HCT116 (cell line): ENCODE data around the gene GPX3. TPM values are rescaled to one million over a fixed set of nuclear protein-coding genes. Genes with fewer than 3 reads are reported as not detected.

Source experiments
- ATAC-seq: fragments of 200-7000 bp; cut with Tn5 transposase; 2 replicates; pipeline ENCODE4 v1.9.1; 2020; ENCODE audit warnings: mild to moderate bottlenecking, moderate library complexity
- BruUV-seq: library from RNA; stranded (reverse); fragments of 400-500 nt; replicated peaks from 2 replicates; lab custom pipeline; 2021; lab: Mats Ljungman, UMichigan
- CTCF ChIA-PET: fragments of 300-600 bp; sonication (Branson Sonifier 250); formaldehyde crosslinking; loops from one replicate; lab custom pipeline; 2021; ENCODE audit warnings: antibody characterized with exemption; lab: Charles Lee
- POLR2A ChIA-PET: fragments of 300-600, 350-600 bp; sonication (Branson Sonifier 250); formaldehyde crosslinking; loops from one replicate; lab custom pipeline; 2021; ENCODE audit warnings: antibody characterized with exemption; lab: Charles Lee
- RAD21 ChIA-PET, 2 experiments: fragments of 300-600 bp; sonication (Branson Sonifier 250); formaldehyde crosslinking; loops; one replicate each; lab custom pipeline; 2023; ENCODE audit warnings: low total read pairs in 2 of 2; ENCODE audit not compliant: uncharacterized antibody in 2 of 2, unreplicated experiment in 2 of 2, low non-redundant PET in 1 of 2; lab: Charles Lee
- DNase-seq: peaks from one replicate; pipeline ENCODE4 v3.0.0-alpha.2; 2010; ENCODE audit warnings: low read depth, low spot score
- H2AFZ ChIP-seq: fragments of 200-600 bp; shearing (Covaris generic), sonication (generic); 2 replicates; pipeline ENCODE4 v1.6.1; 2017; ENCODE audit warnings: low read depth, mixed run types, mixed read lengths, antibody characterized with exemption, low read length; ENCODE audit not compliant: poor library complexity, severe bottlenecking
- H3K27ac ChIP-seq: 2 replicates; pipeline ENCODE4 v1.5.1; 2012; ENCODE audit warnings: low read depth, low read length
- H3K27me3 ChIP-seq: fragments of 200-600 bp; sonication (generic); 2 replicates; pipeline ENCODE4 v1.6.1; 2016; ENCODE audit warnings: mixed run types, low read length, mixed read lengths; ENCODE audit not compliant: insufficient read depth
- H3K36me3 ChIP-seq, 2 experiments: fragments of 200-500 bp in 1 of 2; fragments of 200-600 bp in 1 of 2; sonication (Bioruptor generic) in 1 of 2; sonication (generic) in 1 of 2; 2 replicates each; pipeline versions ENCODE4 v1.5.1 to v1.6.1; 2014 to 2016; ENCODE audit warnings: low read length in 2 of 2, inconsistent platforms in 1 of 2, mixed read lengths in 1 of 2, mixed run types in 1 of 2; ENCODE audit not compliant: insufficient read depth in 2 of 2, control insufficient read depth in 1 of 2
- H3K4me1 ChIP-seq, 2 experiments: fragments of 200-600 bp in 1 of 2; sonication (generic) in 1 of 2; 2 replicates each; pipeline versions ENCODE4 v1.5.1 to v1.6.1; 2012 to 2017; ENCODE audit warnings: low read length in 2 of 2, inconsistent platforms in 1 of 2, mild to moderate bottlenecking in 1 of 2, mixed read lengths in 1 of 2, mixed run types in 1 of 2, moderate library complexity in 1 of 2; ENCODE audit not compliant: insufficient read depth in 2 of 2, control insufficient read depth in 1 of 2
- H3K4me2 ChIP-seq: fragments of 200-600 bp; sonication (generic); 2 replicates; pipeline ENCODE4 v1.6.1; 2017; ENCODE audit warnings: mixed run types, low read length, mixed read lengths
- H3K4me3 ChIP-seq, 2 experiments: fragments of 200-600 bp in 1 of 2; sonication (generic) in 1 of 2; replicated peaks in 1 of 2; 2 replicates each; pipeline ENCODE4 v1.5.1; 2011 to 2016; ENCODE audit warnings: low read length in 2 of 2, control low read depth in 1 of 2, low read depth in 1 of 2, mild to moderate bottlenecking in 1 of 2, mixed read lengths in 1 of 2, mixed run types in 1 of 2
- H3K79me2 ChIP-seq: fragments of 200-600 bp; sonication (generic); 2 replicates; pipeline ENCODE4 v1.6.1; 2017; ENCODE audit warnings: mild to moderate bottlenecking, mixed run types, low read length, moderate library complexity, mixed read lengths; ENCODE audit not compliant: insufficient read depth
- H3K9ac ChIP-seq: fragments of 200-600 bp; sonication (generic); 2 replicates; pipeline ENCODE4 v1.6.1; 2016; ENCODE audit warnings: low read length, mixed read lengths
- H3K9me2 ChIP-seq: fragments of 200-600 bp; sonication (generic), shearing (Covaris generic); 2 replicates; pipeline ENCODE4 v1.6.1; 2017; ENCODE audit warnings: mixed run types, mild to moderate bottlenecking, moderate library complexity; ENCODE audit not compliant: insufficient read depth
- H3K9me3 ChIP-seq, 2 experiments: fragments of 200-500 bp in 1 of 2; fragments of 200-600 bp in 1 of 2; sonication (Bioruptor generic) in 1 of 2; sonication (generic) in 1 of 2; 2 replicates each; pipeline ENCODE4 v1.6.1; 2014 to 2017; ENCODE audit warnings: low read length in 2 of 2, mixed read lengths in 2 of 2, inconsistent platforms in 1 of 2, low read depth in 1 of 2, mild to moderate bottlenecking in 1 of 2, mixed run types in 1 of 2, moderate library complexity in 1 of 2; ENCODE audit not compliant: control insufficient read depth in 1 of 2, insufficient read depth in 1 of 2
- H4K20me1 ChIP-seq: fragments of 200-600 bp; sonication (generic), shearing (Covaris generic); 2 replicates; pipeline ENCODE4 v1.6.1; 2017; ENCODE audit warnings: mixed run types, mild to moderate bottlenecking, moderate library complexity; ENCODE audit not compliant: insufficient read depth
- CBX3 ChIP-seq: IDR thresholded peaks from 2 replicates; pipeline ENCODE4 v1.6.1; 2012; ENCODE audit warnings: low read depth
- CEBPB ChIP-seq: IDR thresholded peaks from 2 replicates; pipeline ENCODE4 v1.6.1; 2012; ENCODE audit warnings: low read depth
- EGR1 ChIP-seq: IDR thresholded peaks from 2 replicates; pipeline ENCODE4 v1.6.1; 2012; ENCODE audit warnings: low read depth
- ELF1 ChIP-seq: IDR thresholded peaks from 2 replicates; pipeline ENCODE4 v1.6.1; 2012; ENCODE audit warnings: low read depth, borderline replicate concordance
- EZH2phosphoT487 ChIP-seq: fragments of 200-600 bp; IDR thresholded peaks from 2 replicates; pipeline ENCODE4 v1.6.1; 2018; ENCODE audit warnings: antibody characterized with exemption, borderline replicate concordance
- FOSL1 ChIP-seq: IDR thresholded peaks from 2 replicates; pipeline ENCODE4 v1.6.1; 2012; ENCODE audit warnings: low read depth
- JUND ChIP-seq: IDR thresholded peaks from 2 replicates; pipeline ENCODE4 v1.6.1; 2012
- POLR2AphosphoS5 ChIP-seq: IDR thresholded peaks from 2 replicates; pipeline ENCODE4 v1.6.1; 2011; ENCODE audit warnings: mild to moderate bottlenecking, low read depth, low read length, moderate library complexity
- SIN3A ChIP-seq: IDR thresholded peaks from 2 replicates; pipeline ENCODE4 v1.6.1; 2012; ENCODE audit warnings: low read depth
- SP1 ChIP-seq: IDR thresholded peaks from 2 replicates; pipeline ENCODE4 v1.6.1; 2012; ENCODE audit warnings: low read depth
- SRF ChIP-seq: IDR thresholded peaks from 2 replicates; pipeline ENCODE4 v1.6.1; 2012; ENCODE audit warnings: low read depth
- YY1 ChIP-seq: IDR thresholded peaks from 2 replicates; pipeline ENCODE4 v1.6.1; 2011; ENCODE audit warnings: low read length, low read depth, moderate library complexity, mild to moderate bottlenecking; ENCODE audit not compliant: insufficient replicate concordance; ENCODE audit errors: extremely low read depth
- intact Hi-C: fragments of 100-400 bp; cut with micrococcal nuclease; formaldehyde crosslinking; loops from 2 replicates; pipeline ENCODE4 v1.10.0; 2022
- total RNA-seq: library from RNA; stranded (reverse); gene quantifications from one replicate; pipeline ENCODE4 v1.2.1, GENCODE V29; 2021; ENCODE audit not compliant: unreplicated experiment
- TF ChIP-seq, protein P1 (sequence below): IDR thresholded peaks from 2 replicates; pipeline ENCODE4 v1.6.1; 2011; ENCODE audit warnings: mild to moderate bottlenecking, low read length, moderate library complexity; ENCODE audit not compliant: insufficient replicate concordance; ENCODE audit errors: extremely low read depth
- TF ChIP-seq, protein P2 (sequence below): IDR thresholded peaks from 2 replicates; pipeline ENCODE4 v1.6.1; 2012; ENCODE audit warnings: low read depth

Gene GPX3
- total RNA-seq, 1 experiment from 2014 or later: 0.96 TPM

DNA sequence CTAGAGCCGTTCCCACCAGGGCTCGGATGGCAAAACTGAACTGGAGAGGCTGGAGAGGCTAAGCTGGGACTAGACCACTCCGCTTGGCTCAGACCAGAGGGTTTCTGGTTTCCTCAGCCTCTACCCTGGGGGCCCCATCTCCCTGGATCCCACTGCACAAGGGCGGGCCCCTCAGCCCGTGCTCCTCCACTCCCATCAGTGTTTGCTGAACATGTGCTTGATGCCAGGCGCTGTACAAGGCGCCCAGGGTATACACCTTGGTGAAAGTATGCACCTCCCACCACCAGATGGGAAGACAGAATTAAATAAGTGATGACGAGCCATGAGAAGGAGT lies 18.0 kb downstream of the GPX3 start (continued):
- TF ChIP-seq, protein P1, sequence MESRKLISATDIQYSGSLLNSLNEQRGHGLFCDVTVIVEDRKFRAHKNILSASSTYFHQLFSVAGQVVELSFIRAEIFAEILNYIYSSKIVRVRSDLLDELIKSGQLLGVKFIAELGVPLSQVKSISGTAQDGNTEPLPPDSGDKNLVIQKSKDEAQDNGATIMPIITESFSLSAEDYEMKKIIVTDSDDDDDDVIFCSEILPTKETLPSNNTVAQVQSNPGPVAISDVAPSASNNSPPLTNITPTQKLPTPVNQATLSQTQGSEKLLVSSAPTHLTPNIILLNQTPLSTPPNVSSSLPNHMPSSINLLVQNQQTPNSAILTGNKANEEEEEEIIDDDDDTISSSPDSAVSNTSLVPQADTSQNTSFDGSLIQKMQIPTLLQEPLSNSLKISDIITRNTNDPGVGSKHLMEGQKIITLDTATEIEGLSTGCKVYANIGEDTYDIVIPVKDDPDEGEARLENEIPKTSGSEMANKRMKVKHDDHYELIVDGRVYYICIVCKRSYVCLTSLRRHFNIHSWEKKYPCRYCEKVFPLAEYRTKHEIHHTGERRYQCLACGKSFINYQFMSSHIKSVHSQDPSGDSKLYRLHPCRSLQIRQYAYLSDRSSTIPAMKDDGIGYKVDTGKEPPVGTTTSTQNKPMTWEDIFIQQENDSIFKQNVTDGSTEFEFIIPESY: no peak
- TF ChIP-seq POLR2AphosphoS5 (no peak), EZH2phosphoT487 (no peak), CBX3 (no peak), ELF1 (no peak)

DNA sequence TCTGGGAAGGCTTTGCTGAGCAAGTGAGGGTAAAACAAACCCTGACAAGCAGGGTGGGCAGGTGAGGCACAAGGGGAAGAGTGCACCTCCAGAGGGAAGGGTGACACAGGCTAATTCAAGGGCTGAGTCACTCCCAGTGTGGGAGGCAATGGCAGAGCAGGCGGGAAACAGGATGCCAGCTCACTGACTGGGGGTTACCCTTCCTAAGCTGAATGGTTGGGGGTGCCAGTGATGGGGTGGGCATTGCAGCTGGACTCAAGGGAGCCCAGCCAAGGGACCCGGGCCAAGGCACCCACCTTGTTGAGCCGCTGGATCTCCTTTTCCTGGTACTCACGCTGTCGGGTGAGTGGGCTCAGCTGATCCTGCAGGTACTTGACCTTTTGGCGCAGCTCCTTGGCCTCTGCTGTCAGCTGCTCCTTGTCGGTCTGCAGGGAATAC lies 18.4 kb downstream of the GPX3 start:
- ChIA-PET POLR2A (interaction anchor here (0.8 kb wide), 1 partner anchor 13 kb away, joined by 3 read pairs; no protein-coding TSS in a partner anchor), CTCF (interaction anchor here (1.0 to 1.5 kb wide), 3 partner anchors 10 to 76 kb away, joined by 3 to 5 read pairs (median 4); no protein-coding TSS in a partner anchor), RAD21 (no interaction called here)
- Histone ChIP-seq H3K9me2 (no peaks in the 10 kb centered on the region), H3K27me3 (no peaks in the 10 kb centered on the region), H3K4me2 (peak overlapping the region; percentile 41), H2AFZ (no peak overlapping the region), H3K36me3 (peaks cover 9 to 10% of the 10 kb centered on the region in 2 experiments; a peak in 2 of 4 replicates), H4K20me1 (no peaks in the 10 kb centered on the region), H3K4me3 (no peak overlapping the region), H3K9me3 (no peaks in the 10 kb centered on the region), H3K79me2 (no peaks in the 10 kb centered on the region), H3K27ac (no peak overlapping the region), H3K9ac (peak overlapping the region; percentile 40), H3K4me1 (peaks cover 4 to 62% of the 10 kb centered on the region in 2 experiments; a peak in 3 of 4 replicates)
- ATAC-seq: peak; percentile 49
- intact Hi-C loops: no loop called here
- TF ChIP-seq EZH2phosphoT487 (no peak), SIN3A (no peak), EGR1 (0 out of 2 replicates have a peak, but pooled peaks have one; percentile 56), JUND (peak; percentile 36; the same call in 1 of the 2 replicates), SP1 (peak; percentile 29; the same call in 1 of the 2 replicates), FOSL1 (peak; percentile 45), SRF (no peak), CEBPB (no peak), YY1 (no peak)
- TF ChIP-seq, protein P2, sequence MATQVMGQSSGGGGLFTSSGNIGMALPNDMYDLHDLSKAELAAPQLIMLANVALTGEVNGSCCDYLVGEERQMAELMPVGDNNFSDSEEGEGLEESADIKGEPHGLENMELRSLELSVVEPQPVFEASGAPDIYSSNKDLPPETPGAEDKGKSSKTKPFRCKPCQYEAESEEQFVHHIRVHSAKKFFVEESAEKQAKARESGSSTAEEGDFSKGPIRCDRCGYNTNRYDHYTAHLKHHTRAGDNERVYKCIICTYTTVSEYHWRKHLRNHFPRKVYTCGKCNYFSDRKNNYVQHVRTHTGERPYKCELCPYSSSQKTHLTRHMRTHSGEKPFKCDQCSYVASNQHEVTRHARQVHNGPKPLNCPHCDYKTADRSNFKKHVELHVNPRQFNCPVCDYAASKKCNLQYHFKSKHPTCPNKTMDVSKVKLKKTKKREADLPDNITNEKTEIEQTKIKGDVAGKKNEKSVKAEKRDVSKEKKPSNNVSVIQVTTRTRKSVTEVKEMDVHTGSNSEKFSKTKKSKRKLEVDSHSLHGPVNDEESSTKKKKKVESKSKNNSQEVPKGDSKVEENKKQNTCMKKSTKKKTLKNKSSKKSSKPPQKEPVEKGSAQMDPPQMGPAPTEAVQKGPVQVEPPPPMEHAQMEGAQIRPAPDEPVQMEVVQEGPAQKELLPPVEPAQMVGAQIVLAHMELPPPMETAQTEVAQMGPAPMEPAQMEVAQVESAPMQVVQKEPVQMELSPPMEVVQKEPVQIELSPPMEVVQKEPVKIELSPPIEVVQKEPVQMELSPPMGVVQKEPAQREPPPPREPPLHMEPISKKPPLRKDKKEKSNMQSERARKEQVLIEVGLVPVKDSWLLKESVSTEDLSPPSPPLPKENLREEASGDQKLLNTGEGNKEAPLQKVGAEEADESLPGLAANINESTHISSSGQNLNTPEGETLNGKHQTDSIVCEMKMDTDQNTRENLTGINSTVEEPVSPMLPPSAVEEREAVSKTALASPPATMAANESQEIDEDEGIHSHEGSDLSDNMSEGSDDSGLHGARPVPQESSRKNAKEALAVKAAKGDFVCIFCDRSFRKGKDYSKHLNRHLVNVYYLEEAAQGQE: no peak
- no TSS peak for BruUV-seq
- no peak for DNase-seq
